IMR-90 (cell line): ENCODE measurements around the gene MICAL2. TPM values are rescaled to one million over a fixed set of nuclear protein-coding genes. Genes with fewer than 3 reads are reported as not detected.

Experiments
- CEBPB ChIP-seq: IDR thresholded peaks from 2 replicates; pipeline ENCODE4 v1.6.1; 2012; ENCODE audit warnings: low read depth, low read length, improper control_type of control experiment
- MAFK ChIP-seq: IDR thresholded peaks from 2 replicates; pipeline ENCODE4 v1.6.1; 2012; ENCODE audit warnings: low read depth, low read length, improper control_type of control experiment
- POLR2A ChIP-seq: IDR thresholded peaks from 2 replicates; pipeline ENCODE4 v1.6.1; 2012; ENCODE audit warnings: mild to moderate bottlenecking, low read depth, low read length
- RCOR1 ChIP-seq: IDR thresholded peaks from 2 replicates; pipeline ENCODE4 v1.6.1; 2012; ENCODE audit warnings: mild to moderate bottlenecking, low read length, improper control_type of control experiment; ENCODE audit not compliant: insufficient replicate concordance
- polyA plus RNA-seq, 3 experiments: library from polyadenylated mRNA; depleted of rRNA; stranded (reverse); fragments of >200 nt; gene quantifications; 2 replicates each; pipeline ENCODE4 v1.2.3, GENCODE V29; 2012; ENCODE audit warnings: low replicate concordance in 1 of 3
- total RNA-seq: library from RNA; depleted of rRNA; stranded (reverse); fragments of >200 nt; gene quantifications from 2 replicates; pipeline ENCODE4 v1.2.3, GENCODE V29; 2012

MICAL2 gene
- total and polyA plus RNA-seq, 2 of the 4 experiments (the other 2 are of a cell fraction) = 170 to 336 TPM

DNA sequence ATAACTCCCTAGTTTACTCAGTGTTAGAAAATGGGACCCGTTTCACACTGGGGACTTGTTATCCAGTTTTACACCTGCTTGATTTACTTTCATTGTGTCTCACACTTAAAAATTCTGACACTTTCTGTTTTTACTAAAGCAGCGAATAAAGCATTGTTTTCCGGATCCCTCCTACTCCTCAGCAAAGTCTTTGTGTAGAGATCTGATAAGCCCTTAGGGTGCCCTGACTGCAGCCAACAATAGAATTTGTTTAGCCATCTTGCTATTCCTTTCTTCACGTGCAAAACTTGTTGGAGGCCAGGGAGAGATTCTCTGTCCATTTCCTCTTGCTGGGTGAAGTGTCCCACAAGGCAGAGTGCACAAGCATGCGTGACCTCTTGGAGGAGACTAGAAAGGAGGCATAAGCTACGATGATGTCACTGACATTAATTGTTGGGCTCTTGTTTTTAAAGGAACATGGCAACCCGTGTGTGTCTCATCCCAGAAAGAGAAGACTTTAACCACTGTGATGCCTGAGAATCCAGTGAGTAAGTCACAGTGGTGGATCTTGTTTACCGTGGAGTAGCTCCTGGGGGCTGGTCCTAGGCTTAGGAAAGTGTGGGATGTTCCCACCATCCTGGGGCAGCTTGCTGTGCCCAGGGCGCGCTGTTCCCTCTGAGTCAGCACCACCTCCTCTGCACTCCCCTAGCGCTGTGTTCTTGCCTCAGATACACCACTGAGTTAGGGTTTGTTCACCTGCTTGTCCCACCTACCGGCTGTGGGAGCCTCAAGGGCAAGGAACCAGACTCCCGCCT lies 27.7 kb downstream of the MICAL2 start (continued):
- TF ChIP-seq CEBPB (peak; percentile 76), RCOR1 (no peak), POLR2A (peak; percentile 60), MAFK (peak; percentile 69)
